HUES6 (cell line): ENCODE results near the gene MUC5B.

Source experiments
- H3K27ac ChIP-seq: 2 replicates; pipeline ENCODE4 v1.7.0; 2013; ENCODE audit warnings: low read depth, mild to moderate bottlenecking, low read length, inconsistent platforms
- H3K27me3 ChIP-seq: 2 replicates; pipeline ENCODE4 v1.6.1; 2013; ENCODE audit warnings: low read length; ENCODE audit not compliant: control insufficient read depth, insufficient read depth
- H3K36me3 ChIP-seq: 2 replicates; pipeline ENCODE4 v1.6.1; 2013; ENCODE audit warnings: low read length; ENCODE audit not compliant: control insufficient read depth, insufficient read depth
- H3K4me1 ChIP-seq: 2 replicates; pipeline ENCODE4 v1.6.1; 2013; ENCODE audit warnings: low read length; ENCODE audit not compliant: control insufficient read depth, insufficient read depth
- H3K4me3 ChIP-seq: 2 replicates; pipeline ENCODE4 v1.5.1; 2013; ENCODE audit warnings: low read depth, low read length
- H3K9ac ChIP-seq: one replicate; pipeline ENCODE4 v1.6.1; 2013; ENCODE audit warnings: mild to moderate bottlenecking, low read length
- H3K9me3 ChIP-seq: 2 replicates; pipeline ENCODE4 v1.6.1; 2013; ENCODE audit warnings: low read depth, low read length; ENCODE audit not compliant: control insufficient read depth, insufficient read depth

The MUC5B gene

GRCh38 chr11:1293619-1294015 lies 70.8 kb downstream of the MUC5B start:
- Histone ChIP-seq H3K9ac (no peak overlapping the region), H3K27ac (no peak overlapping the region), H3K36me3 (peaks cover 39% of the 10 kb centered on the region), H3K4me3 (no peak overlapping the region), H3K9me3 (no peaks in the 10 kb centered on the region), H3K27me3 (no peaks in the 10 kb centered on the region), H3K4me1 (no peaks in the 10 kb centered on the region)

GRCh38 chr11:1295086-1295485 lies 72.2 kb downstream of the MUC5B start:
- Histone ChIP-seq H3K27me3 (no peaks in the 10 kb centered on the region), H3K4me1 (peaks cover 10% of the 10 kb centered on the region; the same call in 1 of the 2 replicates), H3K9ac (no peak overlapping the region), H3K4me3 (no peak overlapping the region), H3K36me3 (peaks cover 25% of the 10 kb centered on the region), H3K27ac (no peak overlapping the region), H3K9me3 (no peaks in the 10 kb centered on the region)

GRCh38 chr11:1295591-1295990 lies 72.7 kb downstream of the MUC5B start:
- Histone ChIP-seq H3K36me3 (peaks cover 20% of the 10 kb centered on the region), H3K4me3 (no peak overlapping the region), H3K27me3 (no peaks in the 10 kb centered on the region), H3K27ac (no peak overlapping the region), H3K9ac (no peak overlapping the region), H3K4me1 (peaks cover 11% of the 10 kb centered on the region; the same call in 1 of the 2 replicates), H3K9me3 (no peaks in the 10 kb centered on the region)

GRCh38 chr11:1296287-1296686 lies 73.4 kb downstream of the MUC5B start:
- Histone ChIP-seq H3K27me3 (no peaks in the 10 kb centered on the region), H3K4me1 (peaks cover 14% of the 10 kb centered on the region; the same call in 1 of the 2 replicates), H3K9me3 (no peaks in the 10 kb centered on the region), H3K9ac (no peak overlapping the region), H3K36me3 (peaks cover 16% of the 10 kb centered on the region), H3K27ac (no peak overlapping the region), H3K4me3 (no peak overlapping the region)

- Histone ChIP-seq H3K4me1 (peaks cover 16% of the 10 kb centered on the region; the same call in 1 of the 2 replicates), H3K9ac (no peak overlapping the region), H3K4me3 (no peak overlapping the region), H3K36me3 (peaks cover 16% of the 10 kb centered on the region), H3K27me3 (no peaks in the 10 kb centered on the region), H3K9me3 (no peaks in the 10 kb centered on the region), H3K27ac (no peak overlapping the region)
Measured at GRCh38 chr11:1297011-1297575, 74.2 kb downstream of the MUC5B start.

DNA sequence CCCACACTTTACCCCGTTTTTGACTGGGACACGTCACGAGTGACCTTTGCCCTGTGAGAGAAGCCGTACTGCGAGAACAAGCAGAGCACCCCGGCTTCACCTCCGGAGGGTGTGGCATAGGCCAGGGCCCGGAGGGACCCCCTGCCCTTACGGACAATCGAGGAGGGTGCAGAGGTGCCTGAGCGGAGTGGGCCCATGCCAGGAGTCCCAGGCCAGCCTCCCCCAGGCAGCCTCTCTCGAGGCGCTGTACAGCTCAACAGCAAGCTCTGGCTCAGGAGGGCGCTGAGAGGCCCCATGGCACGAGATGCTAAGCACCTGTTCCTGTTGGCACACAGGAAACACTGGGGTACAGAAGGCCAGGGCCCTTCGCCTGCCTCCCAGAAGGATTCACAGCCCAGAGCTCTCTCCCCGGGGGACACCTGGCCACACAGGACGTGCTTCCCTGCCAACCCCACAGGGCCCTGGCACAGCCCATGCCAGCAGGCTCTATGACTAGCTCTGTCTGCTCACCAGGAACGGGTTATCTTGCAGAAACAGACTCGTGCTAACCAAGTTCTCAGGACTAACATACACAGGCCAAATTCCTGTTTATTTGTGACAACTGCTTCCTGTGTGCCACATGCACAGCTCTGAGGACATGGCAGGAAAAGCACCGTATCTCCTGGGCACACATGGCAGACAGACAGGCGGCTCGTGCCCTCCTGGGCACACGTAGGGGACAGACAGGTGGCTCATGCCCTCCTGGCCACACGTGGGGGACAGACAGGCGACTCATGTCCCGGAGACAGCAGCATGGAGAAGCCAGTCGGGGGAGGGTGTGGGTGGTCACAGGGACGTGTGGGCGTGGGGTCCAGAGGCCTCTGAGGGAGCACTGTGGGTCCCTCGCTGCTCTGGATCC lies 75.0 kb downstream of the MUC5B start:
- Histone ChIP-seq H3K9ac (no peak overlapping the region), H3K4me3 (no peak overlapping the region), H3K27me3 (no peaks in the 10 kb centered on the region), H3K36me3 (peaks cover 16% of the 10 kb centered on the region), H3K9me3 (no peaks in the 10 kb centered on the region), H3K4me1 (peaks cover 23% of the 10 kb centered on the region), H3K27ac (no peak overlapping the region)

DNA sequence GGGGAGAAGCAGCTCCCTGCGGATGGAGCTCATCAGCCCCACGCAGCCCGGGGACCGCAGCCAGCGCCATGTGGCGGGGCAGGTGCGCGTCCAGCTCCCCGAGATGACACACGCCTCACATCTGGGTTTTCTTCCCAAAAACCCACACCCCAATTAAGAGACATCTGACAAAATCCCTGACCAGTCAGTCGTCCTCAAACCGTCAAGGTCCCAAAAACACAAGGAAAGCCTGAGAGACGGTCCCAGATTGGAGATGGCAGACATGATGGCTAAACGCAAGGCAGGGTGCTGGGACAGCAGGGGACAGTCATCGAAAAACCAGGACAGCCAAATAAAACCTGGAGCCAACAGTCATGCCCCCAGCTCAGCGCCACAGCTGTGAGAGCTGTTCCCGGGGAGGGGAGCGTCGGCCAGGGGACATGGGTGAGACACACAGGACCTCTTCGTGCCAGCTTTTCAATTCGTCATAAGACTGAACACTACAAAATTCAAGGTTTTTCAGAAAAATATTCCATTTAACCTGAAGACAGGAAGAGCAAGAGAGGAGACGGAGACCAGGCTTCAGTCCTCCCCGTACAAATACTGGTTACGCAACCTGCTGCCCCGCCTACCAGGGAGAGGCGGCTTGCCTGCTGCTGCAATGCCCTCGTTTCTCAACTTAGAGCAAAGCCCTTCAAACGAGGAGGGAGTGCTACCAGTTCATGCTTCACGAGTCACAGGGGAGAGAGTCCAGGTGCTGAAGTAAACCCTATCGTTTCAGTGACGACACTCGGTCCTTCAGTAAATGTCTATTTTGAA lies 76.0 kb downstream of the MUC5B start:
- H3K4me3 ChIP-seq = no peak overlapping the region
- H3K9me3 ChIP-seq = no peaks in the 10 kb centered on the region
- H3K27ac ChIP-seq = no peak overlapping the region
- H3K9ac ChIP-seq = no peak overlapping the region
- no peaks in the 10 kb centered on the region for H3K27me3 ChIP-seq
- H3K4me1 ChIP-seq = peaks cover 31% of the 10 kb centered on the region
- H3K36me3 ChIP-seq = peaks cover 13% of the 10 kb centered on the region

GRCh38 chr11:1299621-1300020 lies 76.8 kb downstream of the MUC5B start:
- Histone ChIP-seq H3K27ac (no peak overlapping the region), H3K4me3 (no peak overlapping the region), H3K9me3 (no peaks in the 10 kb centered on the region), H3K9ac (no peak overlapping the region), H3K27me3 (no peaks in the 10 kb centered on the region), H3K4me1 (peaks cover 31% of the 10 kb centered on the region), H3K36me3 (peaks cover 13% of the 10 kb centered on the region)

GRCh38 chr11:1300121-1300520 lies 77.3 kb downstream of the MUC5B start:
- Histone ChIP-seq H3K36me3 (peaks cover 11% of the 10 kb centered on the region), H3K9ac (no peak overlapping the region), H3K4me3 (no peak overlapping the region), H3K27ac (no peak overlapping the region), H3K9me3 (no peaks in the 10 kb centered on the region), H3K27me3 (no peaks in the 10 kb centered on the region), H3K4me1 (peaks cover 31% of the 10 kb centered on the region)

DNA sequence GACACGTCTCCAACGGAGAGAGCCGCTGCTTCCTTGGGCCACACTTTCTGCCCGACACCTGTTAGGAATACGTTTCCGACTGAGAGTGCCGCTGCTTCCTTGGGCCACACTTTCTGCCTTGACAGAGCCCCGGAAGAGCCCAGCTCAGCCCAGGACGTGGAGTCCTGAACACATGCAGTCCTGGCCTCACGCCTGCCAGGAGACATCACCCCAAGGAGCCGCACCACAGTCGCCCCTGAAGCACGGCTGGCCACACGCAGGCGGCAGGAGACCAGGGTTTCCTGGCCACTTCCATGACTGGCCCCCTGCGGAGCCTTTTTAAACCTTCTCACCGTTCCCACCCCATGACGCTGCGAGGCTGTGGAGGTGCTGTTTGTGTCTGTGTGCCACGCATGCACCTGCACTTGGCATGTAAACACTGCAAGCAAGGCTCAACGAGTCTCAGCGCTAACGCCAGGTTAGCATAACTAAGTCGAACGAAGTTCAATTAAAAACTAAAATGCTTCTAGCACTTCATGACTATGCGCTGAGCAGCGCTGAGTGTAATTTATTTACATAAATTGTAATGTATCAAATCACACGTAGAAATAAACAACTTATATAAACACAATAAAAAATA lies 77.8 kb downstream of the MUC5B start:
- Histone ChIP-seq H3K4me3 (no peak overlapping the region), H3K9me3 (no peaks in the 10 kb centered on the region), H3K4me1 (peaks cover 31% of the 10 kb centered on the region), H3K9ac (no peak overlapping the region), H3K27me3 (no peaks in the 10 kb centered on the region), H3K36me3 (peaks cover 11% of the 10 kb centered on the region), H3K27ac (no peak overlapping the region)
